Renal pelvis (tissue), 12 donors: ENCODE measurements around the gene EHMT2. TPM values are rescaled to one million over a fixed set of nuclear protein-coding genes. Genes with fewer than 3 reads are reported as not detected.
"Not testable (repeated sequence)": the region's sequence is repeated elsewhere in the genome, so short reads cannot be mapped to it uniquely, and the experiment has no call there.

Experiments used
- DNase-seq: peaks from one replicate; pipeline ENCODE4 v3.0.0-alpha.2; 2013
- long read RNA-seq, 16 experiments: transcript quantifications; one replicate each; lab custom pipeline, GENCODE V29; 2026
- polyA plus RNA-seq, 3 donors: library from polyadenylated mRNA; unstranded; fragments of 120-200 nt; gene quantifications; one replicate each; pipeline ENCODE4 v1.2.1, GENCODE V29; 2013; ENCODE audit not compliant: insufficient read length in 3 of 3

Gene EHMT2
- 100 to 1,000 TPM in 1 of 3 donors, 10 to 100 TPM in 2; 92.0 to 100 (median 98.1) TPM for polyA plus RNA-seq
- long read RNA-seq, donor 1, full-length matches to known transcripts, result 14 of 14 reads
- long read RNA-seq, donor 1, partial matches to known transcripts, result 0 of 14 reads
- long read RNA-seq, donor 1, other reads (novel, unspliced or antisense), result 0 of 14 reads
- long read RNA-seq, donor 2, partial matches to known transcripts, result 15 of 24 reads
- long read RNA-seq, donor 2, other reads (novel, unspliced or antisense), result 0 of 24 reads
- long read RNA-seq, donor 3, transcript EHMT2-208 (4 exons, 1,454 nt), result major isoform, 5 of 24 reads
- long read RNA-seq, donor 3, partial matches to known transcripts, result 14 of 24 reads
- long read RNA-seq, donor 3, other reads (novel, unspliced or antisense), result 0 of 24 reads
- long read RNA-seq, donor 4, full-length matches to known transcripts, result 9 of 20 reads
- long read RNA-seq, donor 4, partial matches to known transcripts, result 11 of 20 reads
- long read RNA-seq, donor 4, other reads (novel, unspliced or antisense), result 0 of 20 reads
- long read RNA-seq, donor 5, transcript EHMT2-208 (4 exons, 1,454 nt), result major isoform, 8 of 15 reads
- long read RNA-seq, donor 5, partial matches to known transcripts, result 6 of 15 reads
- long read RNA-seq, donor 5, other reads (novel, unspliced or antisense), result 0 of 15 reads
- long read RNA-seq, donor 6, full-length matches to known transcripts, result 9 of 26 reads
- long read RNA-seq, donor 6, partial matches to known transcripts, result 17 of 26 reads
- long read RNA-seq, donor 6, other reads (novel, unspliced or antisense), result 0 of 26 reads
- long read RNA-seq, donor 7, transcript EHMT2-208 (4 exons, 1,454 nt), result major isoform, 11 of 46 reads
- long read RNA-seq, donor 7, partial matches to known transcripts, result 30 of 46 reads
- long read RNA-seq, donor 7, other reads (novel, unspliced or antisense), result 0 of 46 reads
- long read RNA-seq, donor 8, partial matches to known transcripts, result 8 of 14 reads
- long read RNA-seq, donor 8, other reads (novel, unspliced or antisense), result 0 of 14 reads
- long read RNA-seq, donor 9, transcript EHMT2-203 (28 exons, 3,965 nt), result minor isoform, 6 of 34 reads
- long read RNA-seq, donor 9, transcript EHMT2-208 (4 exons, 1,454 nt), result major isoform, 8 of 34 reads
- long read RNA-seq, donor 9, partial matches to known transcripts, result 18 of 34 reads
- long read RNA-seq, donor 9, other reads (novel, unspliced or antisense), result 0 of 34 reads
- long read RNA-seq, donor 10, partial matches to known transcripts, result 26 of 33 reads
- long read RNA-seq, donor 10, other reads (novel, unspliced or antisense), result 0 of 33 reads
- long read RNA-seq, donor 11, transcript EHMT2-208 (4 exons, 1,454 nt), result major isoform, 9 of 32 reads
- long read RNA-seq, donor 11, partial matches to known transcripts, result 21 of 32 reads
- long read RNA-seq, donor 11, other reads (novel, unspliced or antisense), result 0 of 32 reads
- long read RNA-seq, donor 12, full-length matches to known transcripts, result 14 of 34 reads
- long read RNA-seq, donor 12, partial matches to known transcripts, result 20 of 34 reads
- long read RNA-seq, donor 12, other reads (novel, unspliced or antisense), result 0 of 34 reads
- long read RNA-seq, donor 13, partial matches to known transcripts, result 0 of 4 reads
- long read RNA-seq, donor 13, other reads (novel, unspliced or antisense), result 0 of 4 reads
- long read RNA-seq, donor 14, transcript EHMT2-208 (4 exons, 1,454 nt), result major isoform, 8 of 51 reads
- long read RNA-seq, donor 14, partial matches to known transcripts, result 38 of 51 reads
- long read RNA-seq, donor 14, other reads (novel, unspliced or antisense), result 0 of 51 reads
- long read RNA-seq, donor 15, transcript EHMT2-203 (28 exons, 3,965 nt), result major isoform, 6 of 28 reads
- long read RNA-seq, donor 15, partial matches to known transcripts, result 15 of 28 reads
- long read RNA-seq, donor 15, other reads (novel, unspliced or antisense), result 0 of 28 reads
- long read RNA-seq, donor 16, transcript EHMT2-208 (4 exons, 1,454 nt), result major isoform, 5 of 23 reads
- long read RNA-seq, donor 16, partial matches to known transcripts, result 11 of 23 reads
- long read RNA-seq, donor 16, other reads (novel, unspliced or antisense), result 0 of 23 reads

- DNase-seq, result peak; percentile 88
Measured at GRCh38 chr6:31897612-31898382, at the start of gene EHMT2. Gene EHMT2, minus strand, starts transcription at chr6:31897698. Its CDS starts 21 bp downstream, at chr6:31897677.

GRCh38 chr6:31947070-31947675, 49.7 kb upstream of the EHMT2 start:
- DNase-seq, result no peak

GRCh38 chr6:31946370-31946885, 48.9 kb upstream of the EHMT2 start:
- no peak for DNase-seq

- peak; percentile 17 for DNase-seq
Measured at GRCh38 chr6:31945507-31946369, 48.2 kb upstream of the EHMT2 start, which contains the start of gene CFB. Gene CFB, plus strand, starts transcription at chr6:31946095. Its CDS starts 127 bp downstream, at chr6:31946222.

GRCh38 chr6:31945154-31945506, 47.6 kb upstream of the EHMT2 start:
- DNase-seq, result no peak

GRCh38 chr6:31943742-31944141, 46.2 kb upstream of the EHMT2 start:
- no peak for DNase-seq

GRCh38 chr6:31940256-31940664, 42.8 kb upstream of the EHMT2 start:
- no peak for DNase-seq

GRCh38 chr6:31935823-31936222, 38.3 kb upstream of the EHMT2 start:
- DNase-seq, result no peak

- DNase-seq, result no peak
Measured at GRCh38 chr6:31935021-31935420, 37.5 kb upstream of the EHMT2 start.

- no peak for DNase-seq
Measured at GRCh38 chr6:31933537-31933936, 36.0 kb upstream of the EHMT2 start.

- DNase-seq, result not testable (repeated sequence)
Measured at GRCh38 chr6:31932137-31932536, 34.6 kb upstream of the EHMT2 start.

- DNase-seq, result no peak
Measured at GRCh38 chr6:31930962-31931361, 33.5 kb upstream of the EHMT2 start.

- DNase-seq, result no peak
Measured at GRCh38 chr6:31928672-31928939, 31.1 kb upstream of the EHMT2 start.

GRCh38 chr6:31927863-31928671, 30.6 kb upstream of the EHMT2 start:
- no peak for DNase-seq

- DNase-seq, result no peak
Measured at GRCh38 chr6:31927242-31927862, 29.9 kb upstream of the EHMT2 start, which contains the start of gene C2. Gene C2, plus strand, starts transcription at chr6:31927717. Its CDS starts 36 bp downstream, at chr6:31927753.

GRCh38 chr6:31922942-31923341, 25.4 kb upstream of the EHMT2 start:
- no peak for DNase-seq
